Activated T-helper 9 cell treated with anti-CD3 and anti-CD28 coated beads, Interleukin-2, amount 50 U/mL, for 16 hours (primary cell): ENCODE data around the gene KIAA1217.
"Not testable (repeated sequence)": the region's sequence is repeated elsewhere in the genome, so short reads cannot be mapped to it uniquely, and the experiment has no call there.

Experiments used
- DNase-seq: peaks from one replicate; pipeline ENCODE4 v3.0.0-alpha.2; 2020; ENCODE audit warnings: low read depth

The KIAA1217 gene

DNA sequence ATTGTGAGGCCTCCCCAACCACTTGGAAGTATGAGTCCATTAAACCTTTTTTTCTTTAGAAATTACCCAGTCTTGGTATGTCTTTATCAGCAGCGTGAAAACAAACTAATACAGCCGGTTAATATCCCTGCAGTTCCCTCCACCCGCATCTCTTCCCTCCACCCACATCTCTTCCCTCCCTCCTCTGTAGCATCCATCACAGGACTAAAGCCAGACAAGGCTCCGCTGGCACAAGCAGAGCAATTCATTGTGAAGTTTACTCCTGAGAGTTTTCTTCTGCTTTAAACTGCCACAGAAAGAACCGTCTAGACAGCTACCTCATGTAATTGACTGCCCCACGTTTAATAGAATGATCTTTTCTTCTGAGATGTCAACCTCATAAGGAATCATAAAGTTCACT lies 131.5 kb downstream of the KIAA1217 start:
- no peak for DNase-seq

DNA sequence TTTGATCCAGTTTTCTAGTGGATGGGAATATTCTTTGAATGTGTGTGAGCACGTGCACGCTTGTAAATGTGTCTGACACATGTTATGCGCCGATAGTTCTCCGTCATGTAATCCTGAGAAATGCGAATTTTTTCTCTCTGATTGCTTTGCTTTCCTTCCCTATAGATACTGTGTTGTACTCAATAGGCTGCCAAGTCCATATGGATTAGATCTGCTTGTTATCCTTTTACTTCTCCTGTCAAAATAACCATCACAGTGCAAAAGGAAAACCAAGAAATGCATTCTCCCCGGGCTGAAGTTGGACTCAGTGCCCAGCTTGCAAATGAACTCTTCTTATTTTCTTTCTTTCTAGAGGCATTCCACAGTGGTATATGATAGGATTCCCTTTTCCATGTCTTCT lies 131.9 kb downstream of the KIAA1217 start:
- no peak for DNase-seq

- no peak for DNase-seq
These were observed 132.4 kb downstream of the KIAA1217 start for GRCh38 chr10:24341371-24341770.

DNA sequence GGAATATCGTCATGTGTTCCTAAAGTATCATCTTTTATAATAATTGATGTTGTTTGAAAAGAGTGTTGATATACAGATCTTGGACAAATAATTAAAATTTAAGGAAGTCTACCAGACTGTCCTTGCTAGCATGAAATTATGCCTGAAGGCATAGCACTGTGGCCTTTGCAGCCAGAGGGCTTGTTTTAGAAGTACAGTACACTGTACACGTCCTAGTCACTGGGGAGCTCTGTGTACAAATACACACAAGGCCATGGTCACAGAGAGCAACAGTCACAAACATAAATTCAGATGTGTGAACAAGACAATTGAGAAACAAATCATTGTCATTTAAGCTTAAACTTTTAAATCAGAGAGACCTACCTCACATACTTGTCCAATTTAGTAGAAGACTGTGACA lies 133.0 kb downstream of the KIAA1217 start:
- DNase-seq, result no peak

- DNase-seq, result no peak
These were observed 134.7 kb downstream of the KIAA1217 start for GRCh38 chr10:24343686-24344085.

GRCh38 chr10:24344279-24344678 lies 135.3 kb downstream of the KIAA1217 start:
- DNase-seq, result no peak

DNA sequence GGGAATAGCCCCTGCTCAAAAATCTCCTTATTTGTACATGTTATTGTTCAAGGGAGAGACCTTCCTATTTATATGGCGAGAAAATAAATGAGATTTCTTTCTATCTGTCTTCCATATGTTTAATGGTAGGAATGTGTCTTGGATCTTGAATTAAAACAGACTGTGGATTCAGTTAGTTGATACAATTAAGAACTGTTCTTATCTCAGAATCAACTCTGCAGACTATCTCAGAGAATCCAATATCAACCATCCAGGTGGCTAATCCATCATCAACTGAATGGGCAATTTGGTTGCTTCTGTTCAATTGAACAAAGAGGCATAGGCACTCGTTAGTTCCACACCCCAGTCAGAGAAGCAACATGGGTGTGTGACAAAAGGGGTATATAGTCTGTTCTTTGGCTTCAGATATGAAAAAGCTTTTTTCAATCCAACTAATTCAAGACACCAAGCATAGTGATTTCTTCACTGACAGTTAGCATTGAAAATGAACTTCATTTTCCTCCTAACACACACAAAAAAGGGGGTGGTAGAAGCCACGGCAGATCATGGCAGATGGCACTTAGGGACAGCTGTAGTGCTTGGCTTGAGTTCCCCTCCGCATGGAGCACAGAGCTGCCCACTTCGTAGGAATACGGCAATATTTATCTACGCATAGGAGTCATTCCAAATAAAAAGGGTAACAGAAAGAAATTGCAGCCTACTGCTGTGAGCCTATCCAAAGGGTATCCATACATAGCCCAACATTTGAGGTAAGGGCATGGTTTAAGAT lies 135.9 kb downstream of the KIAA1217 start:
- DNase-seq, result no peak

GRCh38 chr10:24346877-24347519 lies 138.1 kb downstream of the KIAA1217 start:
- no peak for DNase-seq

DNA sequence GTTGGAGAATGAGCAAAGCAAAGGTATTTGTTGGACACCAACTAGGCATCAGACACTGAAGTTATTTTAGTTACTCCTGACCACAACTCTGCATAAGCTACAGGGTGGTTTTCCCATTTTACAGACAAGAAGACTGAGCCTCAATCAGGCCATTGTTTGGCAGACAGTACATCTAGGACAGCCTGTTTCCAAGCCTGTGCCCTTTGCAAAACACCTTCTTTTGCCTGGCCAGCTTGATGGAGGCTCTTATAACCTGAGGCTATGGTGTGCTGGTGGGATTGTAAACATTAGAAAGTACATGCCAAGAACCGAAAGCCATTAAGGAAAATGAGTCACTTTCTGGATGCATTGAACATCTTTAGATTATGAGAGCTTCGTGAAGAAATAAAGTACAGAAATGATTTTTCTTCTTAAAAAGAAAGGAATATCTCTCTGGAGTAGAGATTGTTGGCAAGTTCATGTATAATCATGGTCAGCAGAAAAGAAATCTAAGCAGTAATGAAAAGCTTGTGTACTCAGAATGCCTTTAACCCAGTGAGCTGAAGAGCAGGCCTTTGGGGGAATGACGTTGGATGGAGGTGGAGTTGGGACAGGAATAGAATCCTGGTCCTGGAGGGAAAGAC lies 140.6 kb downstream of the KIAA1217 start:
- no peak for DNase-seq

GRCh38 chr10:24350070-24350921 lies 141.4 kb downstream of the KIAA1217 start:
- no peak for DNase-seq

DNA sequence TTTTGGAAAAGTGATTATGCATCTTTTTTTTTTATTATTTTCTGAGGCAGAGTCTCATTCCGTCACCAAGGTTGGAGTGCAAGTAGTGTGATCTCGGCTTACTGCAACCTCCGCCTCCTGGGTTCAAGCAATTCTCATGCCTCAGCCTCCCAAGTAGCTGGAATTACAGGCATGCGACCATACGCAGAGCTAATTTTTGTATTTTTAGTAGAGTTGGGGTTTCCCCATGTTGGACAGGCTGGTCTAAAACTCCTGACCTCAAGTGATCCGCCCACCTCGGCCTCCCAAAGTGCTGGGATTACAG lies 141.9 kb downstream of the KIAA1217 start:
- DNase-seq, result not testable (repeated sequence)

GRCh38 chr10:24351961-24352360 lies 143.0 kb downstream of the KIAA1217 start:
- no peak for DNase-seq

DNA sequence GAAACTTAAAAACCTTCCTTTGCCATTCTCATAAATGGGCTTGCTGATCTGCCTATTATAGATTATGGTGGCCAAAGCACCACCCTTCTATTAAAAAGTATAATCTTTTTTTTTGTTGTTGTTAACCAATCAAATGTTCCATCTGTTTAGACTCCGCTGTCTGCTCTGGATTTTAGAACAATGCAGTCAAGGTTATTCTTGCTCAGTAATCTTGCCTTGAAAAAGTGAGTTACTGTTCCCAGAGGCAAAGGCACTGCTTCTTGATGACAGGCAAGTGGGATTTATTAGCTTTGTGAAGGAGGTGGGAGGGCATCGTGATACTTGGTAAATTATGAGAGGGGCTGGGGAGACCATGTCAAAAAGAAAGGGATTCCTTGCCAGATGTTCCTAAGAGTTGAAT lies 143.5 kb downstream of the KIAA1217 start:
- no peak for DNase-seq

- DNase-seq, result no peak
These were observed 144.4 kb downstream of the KIAA1217 start for GRCh38 chr10:24353319-24353718.

DNA sequence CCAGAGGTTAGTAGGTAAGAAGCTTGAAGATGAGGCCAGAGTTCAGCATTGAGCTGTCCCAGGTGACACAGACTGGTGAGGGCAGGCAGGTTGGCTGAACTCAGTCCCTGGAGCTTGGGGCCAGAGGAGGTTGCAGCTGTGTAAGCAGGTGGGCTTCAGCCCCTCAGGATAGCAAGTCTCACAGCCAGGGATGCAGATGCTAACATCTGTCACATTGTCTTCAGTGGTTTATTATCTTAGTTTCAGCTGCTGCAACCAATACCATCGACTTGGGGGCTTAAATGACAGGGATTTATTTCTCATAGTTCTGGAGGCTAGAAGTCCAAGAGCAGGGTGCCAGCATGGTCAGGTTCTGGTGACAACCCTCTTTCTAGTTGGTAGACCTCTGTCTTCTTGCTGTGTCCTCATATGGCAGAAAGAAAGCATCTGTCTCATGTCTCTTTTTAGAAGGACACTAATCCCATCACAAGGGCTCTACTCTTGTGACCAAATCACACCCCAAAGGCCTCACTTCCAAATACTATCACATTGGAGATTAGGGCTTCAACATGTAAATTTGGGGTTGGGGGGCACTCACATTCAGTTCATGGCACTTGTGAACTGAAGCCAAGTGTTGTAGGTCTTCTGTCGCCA lies 146.2 kb downstream of the KIAA1217 start:
- DNase-seq, result no peak

DNA sequence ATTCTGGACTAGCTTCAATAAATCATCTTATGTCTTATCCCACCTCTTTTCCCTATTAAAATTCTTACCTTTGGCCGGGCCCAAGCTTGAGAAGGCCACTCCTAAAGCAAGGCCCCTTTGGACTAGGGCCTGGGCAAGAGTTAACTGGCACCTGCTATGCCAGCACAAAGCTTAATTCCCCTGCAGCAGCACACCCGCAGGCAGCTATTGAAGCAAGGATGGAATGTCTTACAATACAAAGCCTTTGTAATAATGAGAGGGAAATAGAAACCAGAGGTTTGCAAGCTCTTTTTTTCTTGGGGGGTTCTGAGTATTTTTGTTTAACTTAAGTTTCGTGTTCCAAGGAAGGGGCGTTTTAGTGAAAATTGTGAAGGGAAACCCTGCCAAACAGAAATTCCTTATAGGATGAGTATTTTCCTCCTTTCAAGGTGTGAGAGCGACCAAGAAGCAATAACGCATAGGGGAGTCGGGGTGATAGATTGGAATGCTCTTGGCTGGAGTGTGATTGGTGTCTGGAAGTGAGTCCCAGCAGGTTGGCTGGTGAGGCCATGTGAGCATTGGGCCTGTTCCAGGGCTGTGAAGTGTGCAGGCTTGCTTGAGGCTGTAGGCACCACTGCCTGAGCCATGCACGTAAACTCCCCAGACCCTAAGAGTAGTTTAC lies 148.5 kb downstream of the KIAA1217 start:
- no peak for DNase-seq

DNA sequence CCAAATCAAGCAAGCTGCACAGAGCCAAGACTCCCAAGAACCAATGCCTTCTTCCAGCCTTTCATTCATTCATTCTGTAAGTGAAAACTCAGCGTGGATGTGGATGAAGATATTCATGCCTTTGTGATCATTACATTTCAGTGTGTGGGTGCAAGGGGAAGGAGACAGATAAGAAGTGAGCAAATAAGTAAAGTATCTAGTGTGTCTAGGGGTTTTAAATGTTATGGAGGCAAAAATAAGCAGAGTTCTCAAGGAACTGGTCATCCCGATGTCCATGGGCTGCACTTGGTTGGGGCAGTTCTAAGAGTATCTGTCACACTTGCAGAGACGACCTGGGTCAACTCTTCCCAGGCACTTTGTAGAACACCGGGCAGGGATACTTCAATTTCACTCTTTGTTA lies 149.1 kb downstream of the KIAA1217 start:
- no peak for DNase-seq

- no peak for DNase-seq
These were observed 151.6 kb downstream of the KIAA1217 start for GRCh38 chr10:24360282-24361127.

- no peak for DNase-seq
These were observed 154.1 kb downstream of the KIAA1217 start for GRCh38 chr10:24363070-24363469.

DNA sequence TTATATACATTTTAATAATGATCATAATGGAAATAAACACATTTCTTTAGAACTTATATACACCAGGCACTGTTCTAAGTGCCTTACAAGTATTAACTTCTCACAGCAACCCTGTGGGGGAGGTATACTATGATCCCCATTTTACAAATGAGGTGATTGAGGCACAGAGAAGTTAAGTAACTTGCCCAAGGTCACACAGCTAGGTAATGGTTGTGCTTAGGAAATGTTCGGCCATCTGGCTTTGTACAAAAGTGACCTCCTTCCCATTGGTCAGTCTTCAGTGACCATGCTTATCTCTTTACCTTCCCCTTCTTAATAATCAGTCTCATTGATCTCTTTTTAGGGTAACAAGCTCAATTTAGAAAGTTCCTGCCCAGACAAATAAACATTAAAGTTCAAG lies 158.8 kb downstream of the KIAA1217 start:
- no peak for DNase-seq

DNA sequence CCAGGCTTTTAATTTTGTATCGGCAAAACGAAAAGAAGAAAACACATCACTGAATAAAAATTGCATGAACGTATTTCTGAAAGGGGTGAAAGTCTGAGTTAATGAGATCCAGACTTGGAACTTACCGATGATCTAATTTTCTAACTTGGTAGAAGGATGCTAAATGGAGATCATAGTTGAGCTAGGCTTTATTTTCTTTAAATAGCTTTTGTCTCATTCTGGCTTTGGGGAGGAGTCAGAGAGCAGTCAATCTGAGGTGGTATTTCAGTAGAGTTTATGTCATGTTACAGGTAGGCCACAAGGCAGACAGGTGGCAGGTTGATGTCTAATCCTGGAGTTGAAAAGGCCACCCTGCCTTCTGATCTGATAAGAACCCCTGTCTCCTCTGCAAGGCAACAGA lies 161.9 kb downstream of the KIAA1217 start:
- DNase-seq, result no peak
